Ramos (cell line): ENCODE results near the gene STAT5B.

ENCODE experiments used
- in situ Hi-C: fragments of 300-500 bp; cut with MboI; formaldehyde crosslinking; loops from one replicate; pipeline ENCODE4 v1.14.3; 2022; ENCODE audit warnings: low sequenced_read_pairs; ENCODE audit not compliant: unreplicated experiment

Gene STAT5B

GRCh38 chr17:42183741-42184711, 92.2 kb downstream of the STAT5B start:
- in situ Hi-C loops = no loop called here

- in situ Hi-C loops = no loop called here
These were observed 93.1 kb downstream of the STAT5B start for GRCh38 chr17:42182927-42183734.

- in situ Hi-C loops = no loop called here
These were observed 94.4 kb downstream of the STAT5B start for GRCh38 chr17:42181851-42182207.

- in situ Hi-C loops = no loop called here
These were observed 95.0 kb downstream of the STAT5B start, which contains the start of gene KCNH4 for GRCh38 chr17:42180922-42181850. TSS of gene KCNH4 (minus strand) at chr17:42181142. CDS start at chr17:42180945, 197 bp downstream.

GRCh38 chr17:42180411-42180921, 95.7 kb downstream of the STAT5B start:
- in situ Hi-C loops = no loop called here

GRCh38 chr17:42179911-42180410, 96.2 kb downstream of the STAT5B start:
- in situ Hi-C loops = no loop called here

- in situ Hi-C loops = no loop called here
These were observed 96.9 kb downstream of the STAT5B start for GRCh38 chr17:42179335-42179734.

GRCh38 chr17:42178817-42179216, 97.4 kb downstream of the STAT5B start:
- in situ Hi-C loops = no loop called here

GRCh38 chr17:42177684-42178083, 98.5 kb downstream of the STAT5B start:
- in situ Hi-C loops = no loop called here

GRCh38 chr17:42174126-42174783, 101.9 kb downstream of the STAT5B start:
- in situ Hi-C loops = no loop called here

- in situ Hi-C loops = no loop called here
These were observed 104.4 kb downstream of the STAT5B start for GRCh38 chr17:42171831-42172230.

- in situ Hi-C loops = no loop called here
These were observed 106.8 kb downstream of the STAT5B start for GRCh38 chr17:42169351-42169750.

GRCh38 chr17:42167807-42168206, 108.4 kb downstream of the STAT5B start:
- in situ Hi-C loops = no loop called here

- in situ Hi-C loops = no loop called here
These were observed 109.9 kb downstream of the STAT5B start for GRCh38 chr17:42166196-42166763.

- in situ Hi-C loops = no loop called here
These were observed 110.4 kb downstream of the STAT5B start for GRCh38 chr17:42165751-42166150.

- in situ Hi-C loops = no loop called here
These were observed 112.3 kb downstream of the STAT5B start for GRCh38 chr17:42163696-42164407.

GRCh38 chr17:42163113-42163512, 113.1 kb downstream of the STAT5B start:
- in situ Hi-C loops = no loop called here

- in situ Hi-C loops = no loop called here
These were observed 115.7 kb downstream of the STAT5B start for GRCh38 chr17:42160531-42160910.
